Activated T-helper 17 cell treated with anti-CD3 and anti-CD28 coated beads, Interleukin-2, amount 50 U/mL, for 72 hours (primary cell): ENCODE measurements around the gene ACOXL. TPM values are rescaled to one million over a fixed set of nuclear protein-coding genes. Genes with fewer than 3 reads are reported as not detected.
A peak's percentile ranks its signal among the peaks of the same experiment; 100 is the strongest.

Source experiments
- ATAC-seq: fragments of 150-1000 bp; cut with Tn5 transposase; replicated peaks from 2 replicates; pipeline ENCODE4 v1.10.0; 2021; ENCODE audit warnings: mild to moderate bottlenecking, moderate library complexity
- H3K27ac Mint-ChIP-seq: one replicate; pipeline ENCODE4 v1.8.0; 2022; ENCODE audit warnings: mixed read lengths
- H3K27me3 Mint-ChIP-seq: one replicate; pipeline ENCODE4 v1.8.0; 2022; ENCODE audit warnings: mixed read lengths
- H3K36me3 Mint-ChIP-seq: one replicate; pipeline ENCODE4 v1.8.0; 2022; ENCODE audit warnings: low read depth, mild to moderate bottlenecking, mixed read lengths
- H3K4me1 Mint-ChIP-seq: one replicate; pipeline ENCODE4 v1.8.0; 2022; ENCODE audit warnings: mixed read lengths
- H3K4me3 Mint-ChIP-seq: one replicate; pipeline ENCODE4 v1.8.0; 2022; ENCODE audit warnings: mild to moderate bottlenecking, mixed read lengths
- H3K9me3 Mint-ChIP-seq: one replicate; pipeline ENCODE4 v1.8.0; 2022; ENCODE audit warnings: mixed read lengths
- total RNA-seq, 2 donors: library from RNA; stranded (reverse); gene quantifications; one replicate each; pipeline ENCODE4 v1.2.3, GENCODE V29; 2022

ACOXL gene
- total RNA-seq, 2 donors from 2014 or later: 0.34 TPM; not detected in 1

DNA sequence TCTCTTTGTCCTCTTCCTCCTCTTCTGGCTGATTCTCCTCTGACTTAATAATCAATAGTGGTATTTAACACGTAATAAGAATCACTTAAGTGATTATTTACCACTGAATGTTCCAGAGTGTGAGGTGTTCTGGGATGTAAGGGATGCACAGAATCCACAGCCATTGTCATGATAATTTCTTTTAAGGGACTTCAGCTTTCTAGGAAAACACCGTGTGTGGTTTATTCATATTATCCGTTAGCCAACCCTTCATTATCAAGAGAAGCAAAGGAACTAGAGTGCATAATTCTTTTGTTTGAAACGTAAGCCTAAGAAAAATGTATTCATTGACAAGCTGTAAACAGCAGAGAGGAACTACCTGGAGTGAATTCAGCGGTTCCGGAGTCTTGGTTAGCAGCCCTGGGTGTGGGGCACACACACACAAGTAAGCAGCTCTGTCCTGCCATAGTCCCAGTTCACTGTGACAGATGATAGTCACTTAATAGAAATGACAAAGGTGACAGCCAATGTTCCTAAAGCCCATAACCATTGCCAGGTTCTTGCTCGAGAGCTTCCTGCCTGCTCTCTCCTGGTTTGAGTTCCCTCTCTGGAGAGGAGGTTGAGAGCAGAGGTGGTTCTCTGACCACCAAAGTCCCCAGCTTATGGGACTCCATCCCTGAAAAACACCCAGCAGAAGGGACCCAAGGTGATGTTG, 101.9 kb downstream of the ACOXL start:
- Mint-ChIP-seq H3K27me3 (peaks cover 12% of the 10 kb centered on the region), H3K9me3 (no peaks in the 10 kb centered on the region), H3K36me3 (no peaks in the 10 kb centered on the region), H3K27ac (no peak overlapping the region), H3K4me3 (no peak overlapping the region), H3K4me1 (no peaks in the 10 kb centered on the region)
- no peak for ATAC-seq

DNA sequence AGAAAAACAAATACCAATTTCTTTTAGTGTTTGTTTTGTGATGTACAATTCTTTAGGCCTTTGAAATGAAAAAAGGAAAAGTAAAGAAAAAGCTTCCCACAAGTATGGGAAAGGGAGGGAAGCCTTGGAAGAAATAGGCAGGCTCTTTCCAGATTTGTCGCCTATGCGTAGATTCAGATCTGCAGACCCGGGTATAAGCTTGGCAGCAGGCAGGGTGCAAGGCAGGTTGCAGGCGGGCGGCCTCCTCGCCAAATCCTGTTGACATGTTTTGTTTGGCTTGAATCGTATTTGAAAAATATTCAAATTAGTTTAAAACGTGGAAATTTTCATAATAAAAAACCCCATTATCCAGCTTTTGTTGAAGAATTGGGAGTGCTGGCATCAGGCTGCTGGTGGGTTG, 104.3 kb downstream of the ACOXL start:
- no peak for ATAC-seq
- no peak overlapping the region for H3K4me3 Mint-ChIP-seq
- H3K9me3 Mint-ChIP-seq: no peaks in the 10 kb centered on the region
- H3K4me1 Mint-ChIP-seq: no peaks in the 10 kb centered on the region
- no peaks in the 10 kb centered on the region for H3K36me3 Mint-ChIP-seq
- H3K27me3 Mint-ChIP-seq: peaks cover 9% of the 10 kb centered on the region
- H3K27ac Mint-ChIP-seq: no peak overlapping the region

DNA sequence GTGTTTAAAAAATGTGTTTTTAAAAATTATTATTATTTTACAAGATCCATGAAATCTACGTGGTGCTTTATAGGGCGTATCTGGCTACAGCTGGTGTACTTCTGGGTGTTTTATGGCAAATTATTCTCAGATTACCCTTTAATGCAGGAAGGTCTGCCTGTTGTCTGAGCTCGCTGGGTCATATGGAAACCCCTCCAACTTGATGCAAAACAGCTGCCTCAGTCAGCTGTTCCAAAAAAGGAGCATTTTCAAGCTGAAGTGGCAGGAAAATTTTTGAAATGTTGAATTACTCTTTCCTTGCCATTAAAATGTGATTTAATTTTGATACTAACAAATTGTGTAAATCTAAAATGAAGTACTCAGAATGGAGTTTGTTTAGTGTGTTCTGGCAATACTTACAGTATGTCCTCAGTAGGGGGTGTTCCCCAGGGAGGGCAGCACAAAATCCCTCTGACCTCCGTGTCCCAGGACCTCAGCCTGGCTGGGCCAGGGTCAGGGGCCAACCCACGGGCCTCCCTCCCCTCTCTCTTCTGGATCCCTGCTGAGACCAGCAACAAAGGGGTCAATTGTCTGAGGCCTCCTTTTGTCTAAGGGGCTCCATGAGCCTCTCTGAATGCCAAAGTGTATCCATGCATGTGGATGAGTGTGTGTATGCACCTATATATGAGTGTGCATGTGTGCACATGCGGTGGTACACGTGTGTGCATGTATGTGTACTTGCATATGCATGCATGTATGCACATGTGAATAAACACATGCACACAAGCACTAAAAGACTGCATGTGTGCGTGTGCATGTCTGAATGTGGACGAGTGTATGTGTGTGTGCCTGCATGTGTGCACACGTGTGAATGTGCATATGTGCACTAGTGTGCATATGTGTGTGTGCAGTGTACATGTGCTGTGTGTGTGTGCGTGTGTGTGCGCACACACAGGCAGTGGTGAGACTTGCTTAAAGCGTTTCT, 105.4 kb downstream of the ACOXL start:
- no peak for ATAC-seq

DNA sequence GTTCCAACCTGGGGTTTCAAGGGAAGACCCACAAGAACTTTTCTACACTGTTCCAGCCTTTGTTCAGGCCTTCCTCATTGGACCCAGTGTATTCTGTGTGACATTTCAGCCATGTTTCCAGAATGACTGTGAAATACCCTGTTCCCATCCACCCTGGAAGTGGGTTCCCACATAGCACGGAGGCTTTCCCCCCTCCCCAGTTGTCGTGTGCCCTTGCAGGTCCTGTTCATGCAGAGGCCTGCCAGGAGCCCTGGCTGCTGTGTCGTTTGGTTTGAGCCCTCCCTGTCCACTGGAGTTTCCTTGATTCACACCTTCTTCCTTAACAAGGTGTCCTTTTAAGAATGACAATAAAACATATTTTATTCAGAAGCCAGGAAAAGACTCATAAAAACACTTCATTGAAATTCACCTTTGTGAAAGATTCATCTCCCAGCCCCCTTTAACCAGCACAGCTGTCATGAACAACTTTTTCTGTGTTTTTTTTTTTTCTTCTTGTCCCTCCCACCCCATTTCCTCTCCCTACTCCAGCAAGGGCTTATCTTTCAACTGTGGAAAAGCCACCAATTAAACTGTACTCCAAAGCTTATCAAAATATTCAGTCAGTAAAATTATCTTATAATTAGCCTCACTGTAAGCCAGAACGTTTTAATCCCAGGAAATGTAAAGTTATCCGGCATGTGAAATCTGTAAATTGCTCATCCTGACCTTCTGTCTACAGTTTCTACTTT, 106.4 kb downstream of the ACOXL start:
- no peaks in the 10 kb centered on the region for H3K36me3 Mint-ChIP-seq
- peaks cover 4% of the 10 kb centered on the region for H3K4me1 Mint-ChIP-seq
- no peak overlapping the region for H3K27ac Mint-ChIP-seq
- H3K27me3 Mint-ChIP-seq: peaks cover 23% of the 10 kb centered on the region
- no peak overlapping the region for H3K4me3 Mint-ChIP-seq
- no peaks in the 10 kb centered on the region for H3K9me3 Mint-ChIP-seq
- no peak for ATAC-seq

More for the DNA sequence above, 105.4 kb downstream of the ACOXL start:
- no peak overlapping the region for H3K27ac Mint-ChIP-seq
- H3K4me1 Mint-ChIP-seq: no peaks in the 10 kb centered on the region
- no peak overlapping the region for H3K4me3 Mint-ChIP-seq
- no peaks in the 10 kb centered on the region for H3K36me3 Mint-ChIP-seq
- H3K9me3 Mint-ChIP-seq: no peaks in the 10 kb centered on the region
- H3K27me3 Mint-ChIP-seq: peaks cover 15% of the 10 kb centered on the region

DNA sequence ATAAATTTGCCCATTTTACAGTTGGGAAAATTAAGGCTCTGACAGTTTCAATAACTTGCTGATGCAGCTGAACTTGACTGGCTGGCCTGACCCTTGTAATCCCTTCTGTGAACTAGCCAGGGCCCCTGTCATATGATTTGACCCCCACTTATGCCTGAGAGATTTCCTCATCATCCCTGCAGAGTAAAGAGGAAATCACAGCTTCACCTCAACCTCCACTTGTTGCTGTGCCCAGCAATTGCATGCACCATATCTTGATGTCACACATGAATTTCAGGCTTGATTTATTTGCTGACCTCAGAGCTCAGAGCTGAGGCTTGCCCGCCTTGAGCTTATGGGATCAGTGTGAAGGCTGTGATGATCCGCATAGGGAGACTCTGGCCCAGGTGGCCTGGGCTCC, 108.1 kb downstream of the ACOXL start:
- Mint-ChIP-seq H3K4me3 (no peak overlapping the region), H3K36me3 (no peaks in the 10 kb centered on the region), H3K9me3 (no peaks in the 10 kb centered on the region), H3K4me1 (peaks cover 12% of the 10 kb centered on the region), H3K27me3 (peaks cover 25% of the 10 kb centered on the region), H3K27ac (no peak overlapping the region)
- ATAC-seq: no peak

DNA sequence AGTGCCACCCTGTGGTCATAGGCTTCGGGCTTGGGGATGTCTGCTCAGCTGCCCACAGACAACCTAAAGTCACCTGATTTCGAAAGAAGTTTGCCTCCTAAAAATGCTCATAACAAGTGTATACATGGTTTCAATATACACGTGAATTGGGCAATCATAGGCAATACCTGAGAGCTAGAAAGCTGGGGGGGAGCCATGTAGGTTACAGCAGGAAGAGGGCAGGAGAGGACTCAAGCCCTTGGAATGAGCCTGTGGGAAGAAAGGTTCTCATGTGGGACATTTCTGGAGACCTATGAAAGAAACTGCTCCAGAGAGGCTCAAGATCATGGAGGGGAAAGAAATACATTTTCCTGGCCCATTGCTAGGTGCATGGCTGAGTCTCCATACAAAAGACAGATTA, 109.7 kb downstream of the ACOXL start:
- Mint-ChIP-seq H3K36me3 (no peaks in the 10 kb centered on the region), H3K27me3 (peaks cover 21% of the 10 kb centered on the region), H3K4me3 (no peak overlapping the region), H3K27ac (no peak overlapping the region), H3K4me1 (peaks cover 25% of the 10 kb centered on the region), H3K9me3 (no peaks in the 10 kb centered on the region)
- no peak for ATAC-seq

DNA sequence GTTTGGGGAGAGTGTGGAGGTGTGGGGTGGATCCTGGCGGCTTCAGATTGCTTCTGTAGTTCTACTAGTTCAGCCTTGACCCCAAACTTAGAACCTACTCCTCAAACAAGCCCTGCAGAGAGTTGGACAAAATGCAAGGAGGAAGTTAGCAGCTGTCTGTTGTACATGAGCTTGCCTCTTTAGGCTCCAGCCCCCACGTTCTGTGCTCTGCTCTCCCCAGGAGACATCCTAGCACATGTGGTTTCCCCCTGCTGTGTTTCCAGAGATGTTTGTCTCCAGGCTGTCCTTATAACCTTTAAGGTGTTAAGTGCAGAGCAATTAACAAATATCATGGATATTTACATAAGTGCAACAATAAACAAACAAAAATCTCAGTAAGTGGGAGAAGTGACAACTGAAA, 111.1 kb downstream of the ACOXL start:
- ATAC-seq: no peak
- Mint-ChIP-seq H3K9me3 (no peaks in the 10 kb centered on the region), H3K36me3 (no peaks in the 10 kb centered on the region), H3K4me3 (peak overlapping the region; percentile 38), H3K4me1 (peaks cover 33% of the 10 kb centered on the region), H3K27me3 (peaks cover 21% of the 10 kb centered on the region), H3K27ac (peak overlapping the region; percentile 26)

DNA sequence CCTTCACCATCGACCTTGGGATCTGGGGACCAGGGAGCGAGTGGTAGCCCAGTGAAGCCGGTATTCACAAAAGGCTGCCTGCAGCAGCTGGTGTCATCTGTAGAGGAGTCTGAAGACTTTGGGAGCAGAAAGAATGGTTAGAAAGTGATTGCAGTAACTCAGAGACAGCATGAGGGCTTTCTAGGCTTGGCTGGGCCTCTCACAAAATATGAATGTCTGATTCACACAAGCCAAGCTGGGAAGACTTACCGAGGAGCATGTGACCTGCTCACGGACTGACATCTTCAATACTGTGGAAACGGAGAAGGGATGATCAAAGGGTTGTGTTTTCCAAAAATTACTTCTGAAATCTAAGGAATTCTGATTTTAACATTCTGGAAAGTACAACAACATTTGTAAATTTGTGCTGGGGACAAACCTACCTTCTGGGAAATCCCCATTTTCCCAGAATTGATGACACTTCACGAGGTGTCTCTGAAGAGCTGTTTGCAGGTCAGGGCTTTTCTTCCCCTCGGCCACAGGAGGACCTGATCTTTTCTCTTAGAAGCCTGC, 111.7 kb downstream of the ACOXL start:
- peak; percentile 48 for ATAC-seq
- Mint-ChIP-seq H3K4me1 (peaks cover 37% of the 10 kb centered on the region), H3K9me3 (no peaks in the 10 kb centered on the region), H3K4me3 (peak overlapping the region; percentile 38), H3K36me3 (no peaks in the 10 kb centered on the region), H3K27me3 (peaks cover 24% of the 10 kb centered on the region), H3K27ac (peak overlapping the region; percentile 26)

DNA sequence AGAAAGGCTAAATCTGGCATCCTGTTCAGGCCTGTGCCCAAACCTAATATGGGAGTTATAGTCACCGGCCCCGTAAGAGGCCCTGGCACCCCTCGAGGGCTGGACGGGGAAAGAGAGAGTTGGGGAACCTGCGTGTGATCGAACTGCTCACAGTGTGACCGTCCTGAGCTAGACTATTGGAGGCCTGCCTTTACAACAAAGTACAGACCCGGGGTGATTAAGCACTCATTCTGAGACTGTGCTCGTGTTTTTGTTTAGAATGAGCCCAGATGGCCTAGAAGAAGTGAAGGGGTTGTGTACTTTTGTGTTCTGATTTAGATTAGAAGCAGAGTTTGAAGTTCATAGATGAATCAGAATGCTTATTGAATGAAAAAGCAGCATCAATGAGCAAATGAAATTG, 115.3 kb downstream of the ACOXL start:
- Mint-ChIP-seq H3K27ac (peak overlapping the region; percentile 73), H3K9me3 (no peaks in the 10 kb centered on the region), H3K27me3 (peaks cover 14% of the 10 kb centered on the region), H3K4me3 (peak overlapping the region; percentile 62), H3K4me1 (peaks cover 48% of the 10 kb centered on the region), H3K36me3 (no peaks in the 10 kb centered on the region)
- peak; percentile 20 for ATAC-seq

DNA sequence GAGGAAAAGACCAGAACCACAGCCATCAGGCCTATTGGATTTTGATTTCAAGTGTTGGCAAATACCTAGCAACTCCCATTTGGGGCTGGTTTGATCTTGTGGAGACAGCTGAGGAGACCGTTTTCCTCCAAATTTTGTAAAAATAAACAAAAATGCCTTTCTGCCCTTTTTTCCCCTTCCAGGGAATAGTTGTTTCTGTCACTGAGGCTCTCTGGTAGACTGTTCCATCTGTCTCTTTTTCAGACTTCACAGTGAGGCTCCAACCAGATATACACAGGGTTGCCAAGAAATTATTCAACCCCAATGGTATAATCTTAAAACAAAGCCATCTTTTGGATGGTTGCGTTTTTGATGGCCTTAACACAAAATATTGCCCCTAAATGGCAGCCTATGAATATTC, 115.7 kb downstream of the ACOXL start:
- Mint-ChIP-seq H3K4me3 (peak overlapping the region; percentile 62), H3K36me3 (no peaks in the 10 kb centered on the region), H3K27me3 (peaks cover 10% of the 10 kb centered on the region), H3K27ac (no peak overlapping the region), H3K4me1 (peaks cover 51% of the 10 kb centered on the region), H3K9me3 (no peaks in the 10 kb centered on the region)
- no peak for ATAC-seq

DNA sequence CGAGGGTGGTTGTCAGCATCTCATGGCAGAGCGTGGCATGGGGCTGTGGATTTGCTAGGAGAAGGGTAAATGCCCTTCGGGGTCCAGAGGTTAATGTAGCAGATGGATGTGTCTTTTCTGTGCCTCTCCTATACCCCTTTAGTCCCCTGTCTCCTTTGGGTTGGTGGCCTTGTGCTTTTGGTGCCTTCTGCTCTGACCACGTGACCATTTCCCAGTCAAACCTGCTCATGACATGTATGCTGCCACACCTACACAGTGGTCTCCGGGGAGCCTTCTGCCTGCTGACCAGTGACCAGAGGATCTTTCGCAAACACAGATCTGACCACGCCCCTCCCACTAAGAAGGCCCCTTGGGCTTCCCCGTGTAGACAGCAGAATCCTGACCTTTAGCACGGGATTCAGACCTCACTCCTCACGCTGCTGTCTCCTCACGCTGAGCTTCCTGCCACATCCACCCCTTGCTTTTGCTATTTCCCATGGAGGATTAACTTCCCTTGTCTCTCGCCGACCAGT, 116.2 kb downstream of the ACOXL start:
- Mint-ChIP-seq H3K27ac (peak overlapping the region; percentile 46), H3K4me3 (no peak overlapping the region), H3K9me3 (no peaks in the 10 kb centered on the region), H3K4me1 (peaks cover 54% of the 10 kb centered on the region), H3K36me3 (no peaks in the 10 kb centered on the region), H3K27me3 (peaks cover 8% of the 10 kb centered on the region)
- no peak for ATAC-seq

DNA sequence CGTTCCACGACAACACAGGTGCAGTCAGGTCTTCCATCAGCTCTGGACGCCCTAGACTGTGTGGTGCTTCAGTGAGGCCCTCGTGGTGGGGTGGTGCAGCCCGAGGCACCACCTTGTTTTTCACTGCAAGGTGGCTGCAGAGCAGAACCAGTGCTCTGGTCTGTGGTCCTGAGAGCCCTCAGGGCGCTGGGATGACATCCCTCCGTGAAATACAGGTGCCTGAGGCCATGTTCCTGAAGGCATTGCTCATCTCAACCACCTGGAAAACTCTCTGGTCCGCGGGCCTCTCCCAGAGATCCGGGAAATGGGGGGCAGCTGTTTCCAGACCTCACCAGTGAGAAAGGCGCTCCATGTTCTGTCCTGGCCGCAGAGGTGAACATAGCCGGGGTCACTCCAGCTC, 119.2 kb downstream of the ACOXL start:
- H3K4me3 Mint-ChIP-seq: no peak overlapping the region
- no peaks in the 10 kb centered on the region for H3K36me3 Mint-ChIP-seq
- H3K27ac Mint-ChIP-seq: no peak overlapping the region
- no peaks in the 10 kb centered on the region for H3K9me3 Mint-ChIP-seq
- H3K4me1 Mint-ChIP-seq: peaks cover 42% of the 10 kb centered on the region
- ATAC-seq: no peak
- peaks cover 6% of the 10 kb centered on the region for H3K27me3 Mint-ChIP-seq

DNA sequence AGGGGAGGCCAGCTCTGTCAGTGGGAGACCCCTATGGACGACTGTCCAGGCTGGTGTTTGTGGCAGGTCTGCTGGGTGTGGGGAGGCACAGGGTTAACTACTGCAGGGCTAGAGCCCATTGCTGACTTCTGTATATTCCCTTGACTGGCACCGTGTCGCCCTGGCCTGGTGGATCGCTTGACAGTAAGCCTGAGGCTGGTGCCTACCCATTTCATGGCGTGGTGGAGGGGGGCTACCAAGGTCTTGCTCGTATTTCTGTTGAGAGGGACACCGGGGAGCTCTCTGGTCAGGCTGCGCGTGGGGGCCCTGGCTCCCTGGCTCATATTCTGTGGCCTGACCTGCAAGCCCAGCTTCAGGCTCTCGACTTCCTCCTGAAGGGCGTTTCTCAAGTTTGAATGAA, 119.7 kb downstream of the ACOXL start:
- H3K9me3 Mint-ChIP-seq: no peaks in the 10 kb centered on the region
- peaks cover 10% of the 10 kb centered on the region for H3K27me3 Mint-ChIP-seq
- H3K36me3 Mint-ChIP-seq: no peaks in the 10 kb centered on the region
- peak overlapping the region; percentile 30 for H3K27ac Mint-ChIP-seq
- peaks cover 37% of the 10 kb centered on the region for H3K4me1 Mint-ChIP-seq
- ATAC-seq: no peak
- peak overlapping the region; percentile 44 for H3K4me3 Mint-ChIP-seq
